Mesendoderm (in vitro differentiated cells): ENCODE results near the gene KRT81.
A peak's percentile ranks its signal among the peaks of the same experiment; 100 is the strongest.

Experiments used
- DNase-seq: peaks from one replicate; pipeline ENCODE4 v3.0.0; 2013
- H2AK5ac ChIP-seq: 2 replicates; pipeline ENCODE4 v1.6.1; 2013; ENCODE audit warnings: low read length, inconsistent platforms
- H2BK120ac ChIP-seq: 2 replicates; pipeline ENCODE4 v1.6.1; 2013; ENCODE audit warnings: low read depth, mild to moderate bottlenecking, low read length, moderate library complexity, mixed read lengths
- H2BK15ac ChIP-seq: replicated peaks from 2 replicates; pipeline ENCODE4 v1.6.1; 2013; ENCODE audit warnings: low read depth, mild to moderate bottlenecking, moderate library complexity
- H2BK5ac ChIP-seq: 2 replicates; pipeline ENCODE4 v1.6.1; 2013; ENCODE audit warnings: low read length, inconsistent platforms
- H3K18ac ChIP-seq: 2 replicates; pipeline ENCODE4 v1.6.1; 2013; ENCODE audit warnings: mild to moderate bottlenecking, low read length, mixed read lengths
- H3K23ac ChIP-seq: one replicate; pipeline ENCODE4 v1.6.1; 2013; ENCODE audit warnings: low read length
- H3K27ac ChIP-seq: 2 replicates; pipeline ENCODE4 v1.5.1; 2013; ENCODE audit warnings: low read depth, mild to moderate bottlenecking, inconsistent platforms, low read length, moderate library complexity
- H3K27me3 ChIP-seq: 2 replicates; pipeline ENCODE4 v1.6.1; 2013; ENCODE audit warnings: low read length, control low read depth, mild to moderate bottlenecking, inconsistent platforms; ENCODE audit not compliant: insufficient read depth, poor library complexity
- H3K36me3 ChIP-seq: 2 replicates; pipeline ENCODE4 v1.6.1; 2013; ENCODE audit warnings: low read length, inconsistent platforms; ENCODE audit not compliant: control insufficient read depth, insufficient read depth
- H3K4ac ChIP-seq: one replicate; pipeline ENCODE4 v1.6.1; 2013; ENCODE audit warnings: low read depth, mild to moderate bottlenecking, low read length, moderate library complexity
- H3K4me1 ChIP-seq: 2 replicates; pipeline ENCODE4 v1.6.1; 2013; ENCODE audit warnings: low read depth, low read length, inconsistent platforms; ENCODE audit not compliant: control insufficient read depth
- H3K4me2 ChIP-seq: 2 replicates; pipeline ENCODE4 v1.6.1; 2013; ENCODE audit warnings: low read length
- H3K4me3 ChIP-seq: 2 replicates; pipeline ENCODE4 v1.5.1; 2013; ENCODE audit warnings: mild to moderate bottlenecking, low read length
- H3K56ac ChIP-seq: one replicate; pipeline ENCODE4 v1.6.1; 2013; ENCODE audit warnings: low read length
- H3K79me1 ChIP-seq: 2 replicates; pipeline ENCODE4 v1.6.1; 2013; ENCODE audit warnings: low read length, inconsistent platforms
- H3K79me2 ChIP-seq: 2 replicates; pipeline ENCODE4 v1.6.1; 2013; ENCODE audit warnings: mild to moderate bottlenecking, low read length; ENCODE audit not compliant: control insufficient read depth, insufficient read depth
- H3K9ac ChIP-seq: 2 replicates; pipeline ENCODE4 v1.6.1; 2013; ENCODE audit warnings: low read length, inconsistent platforms
- H4K5ac ChIP-seq: one replicate; pipeline ENCODE4 v1.6.1; 2013; ENCODE audit warnings: low read length
- H4K8ac ChIP-seq: one replicate; pipeline ENCODE4 v1.6.1; 2013; ENCODE audit warnings: low read depth, mild to moderate bottlenecking, control low read depth, low read length, moderate library complexity
- WGBS: extraction: QIAGEN DNeasy Blood & Tissue Kit; methylation state at CpG from one replicate; pipeline ENCODE4 v1.1.7; 2013; ENCODE audit warnings: low lambda C conversion rate, missing lambda C conversion rate; ENCODE audit not compliant: insufficient coverage; ENCODE audit errors: extremely low coverage; 5-methylcytosine and 5-hydroxymethylcytosine counted together

KRT81 gene

GRCh38 chr12:52278575-52279421, 12.5 kb downstream of the KRT81 start:
- Histone ChIP-seq H3K23ac (no peak overlapping the region), H3K27ac (no peak overlapping the region), H3K4ac (no peak overlapping the region), H3K79me1 (no peaks in the 10 kb centered on the region), H3K9ac (peak overlapping the region; percentile 23), H3K36me3 (no peaks in the 10 kb centered on the region), H2BK15ac (no peak overlapping the region), H2BK5ac (no peak overlapping the region), H3K79me2 (no peaks in the 10 kb centered on the region), H2BK120ac (no peak overlapping the region), H4K5ac (no peak overlapping the region), H3K4me2 (peak overlapping the region; percentile 42), H3K56ac (peak overlapping the region; percentile 51), H4K8ac (no peak overlapping the region), H3K27me3 (no peaks in the 10 kb centered on the region), H3K4me3 (no peak overlapping the region), H2AK5ac (no peak overlapping the region), H3K18ac (no peak overlapping the region), H3K4me1 (no peaks in the 10 kb centered on the region)
- no CpG with 5 or more reads among the region's 32 CpGs for WGBS
- peak; percentile 65 for DNase-seq

GRCh38 chr12:52277486-52278245, 13.7 kb downstream of the KRT81 start:
- Histone ChIP-seq H3K9ac (no peak overlapping the region), H4K5ac (no peak overlapping the region), H3K4ac (no peak overlapping the region), H2BK15ac (no peak overlapping the region), H3K27me3 (no peaks in the 10 kb centered on the region), H3K36me3 (no peaks in the 10 kb centered on the region), H3K79me1 (no peaks in the 10 kb centered on the region), H2AK5ac (no peak overlapping the region), H2BK120ac (no peak overlapping the region), H3K79me2 (no peaks in the 10 kb centered on the region), H3K4me2 (no peak overlapping the region), H3K56ac (no peak overlapping the region), H3K18ac (no peak overlapping the region), H3K27ac (no peak overlapping the region), H4K8ac (no peak overlapping the region), H2BK5ac (no peak overlapping the region), H3K4me3 (no peak overlapping the region), H3K4me1 (no peaks in the 10 kb centered on the region), H3K23ac (no peak overlapping the region)
- WGBS, result no CpG with 5 or more reads among the region's 9 CpGs
- no peak for DNase-seq

- no peak for DNase-seq
- Histone ChIP-seq H3K4ac (no peak overlapping the region), H4K8ac (no peak overlapping the region), H2BK120ac (no peak overlapping the region), H3K27me3 (no peaks in the 10 kb centered on the region), H2BK5ac (no peak overlapping the region), H3K79me2 (no peaks in the 10 kb centered on the region), H4K5ac (no peak overlapping the region), H3K4me3 (no peak overlapping the region), H3K4me1 (no peaks in the 10 kb centered on the region), H3K9ac (no peak overlapping the region), H3K18ac (no peak overlapping the region), H3K4me2 (no peak overlapping the region), H2BK15ac (no peak overlapping the region), H3K27ac (no peak overlapping the region), H2AK5ac (no peak overlapping the region), H3K23ac (no peak overlapping the region), H3K36me3 (no peaks in the 10 kb centered on the region), H3K79me1 (no peaks in the 10 kb centered on the region), H3K56ac (no peak overlapping the region)
- no CpG with 5 or more reads among the region's 3 CpGs for WGBS
Measured at GRCh38 chr12:52275686-52276085, 15.6 kb downstream of the KRT81 start.

- H3K4me1 ChIP-seq, result no peaks in the 10 kb centered on the region
- no peaks in the 10 kb centered on the region for H3K79me1 ChIP-seq
- no peak within 1 kb of the TSS for H2AK5ac ChIP-seq
- H3K27me3 ChIP-seq, result no peaks in the 10 kb centered on the region
- no peak within 1 kb of the TSS for H2BK120ac ChIP-seq
- no peak within 1 kb of the TSS for H3K56ac ChIP-seq
- no peak within 1 kb of the TSS for H4K8ac ChIP-seq
- no CpG with 5 or more reads among the region's 3 CpGs for whole genome bisulfite sequencing
- H3K4me2 ChIP-seq, result no peak within 1 kb of the TSS
- H3K36me3 ChIP-seq, result no peaks in the 10 kb centered on the region
- H3K23ac ChIP-seq, result no peak within 1 kb of the TSS
- no peak within 1 kb of the TSS for H3K4me3 ChIP-seq
- H3K79me2 ChIP-seq, result no peaks in the 10 kb centered on the region
- H3K9ac ChIP-seq, result no peak within 1 kb of the TSS
- H4K5ac ChIP-seq, result no peak within 1 kb of the TSS
- H3K27ac ChIP-seq, result no peak within 1 kb of the TSS
- no peak for DNase-seq
- H2BK15ac ChIP-seq, result no peak within 1 kb of the TSS
- H2BK5ac ChIP-seq, result no peak within 1 kb of the TSS
- H3K18ac ChIP-seq, result no peak within 1 kb of the TSS
- no peak within 1 kb of the TSS for H3K4ac ChIP-seq
Measured at GRCh38 chr12:52274521-52275120, 16.7 kb downstream of the KRT81 start, which contains the start of gene KRT86. TSS of gene KRT86 (plus strand) at chr12:52274645. CDS start at chr12:52301917, 27,272 bp downstream.

DNA sequence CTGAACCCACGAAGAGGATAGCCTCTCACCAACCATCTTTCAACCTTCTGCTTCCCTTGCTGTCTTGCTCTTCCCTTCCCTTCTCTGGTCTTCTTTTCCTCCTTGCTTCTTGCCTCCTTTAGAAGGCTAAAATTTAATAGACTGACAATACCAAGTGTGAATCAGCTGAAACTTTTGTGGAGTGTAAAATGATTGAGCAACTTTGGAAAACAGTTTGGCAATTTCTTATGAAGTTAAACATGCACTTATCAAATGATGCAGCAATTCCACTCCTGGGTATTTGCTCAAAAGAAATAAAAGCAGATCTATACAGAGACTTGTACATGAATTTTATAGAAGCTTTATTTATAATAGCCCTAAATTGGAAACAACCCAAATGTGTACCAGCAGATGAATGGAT, 20.2 kb downstream of the KRT81 start:
- Histone ChIP-seq H2BK15ac (no peak overlapping the region), H3K79me2 (no peaks in the 10 kb centered on the region), H3K4me2 (no peak overlapping the region), H3K36me3 (no peaks in the 10 kb centered on the region), H2BK5ac (no peak overlapping the region), H3K79me1 (no peaks in the 10 kb centered on the region), H2BK120ac (no peak overlapping the region), H3K23ac (no peak overlapping the region), H3K4me1 (no peaks in the 10 kb centered on the region), H3K4ac (no peak overlapping the region), H3K27ac (no peak overlapping the region), H4K8ac (no peak overlapping the region), H4K5ac (no peak overlapping the region), H2AK5ac (no peak overlapping the region), H3K18ac (no peak overlapping the region), H3K27me3 (no peaks in the 10 kb centered on the region), H3K4me3 (no peak overlapping the region), H3K56ac (no peak overlapping the region), H3K9ac (no peak overlapping the region)
- no CpG with 5 or more reads among the region's 1 CpG for WGBS
- no peak for DNase-seq
